WERI-Rb-1 (cell line): ENCODE results near the gene KIAA1586.

Experiments used
- DNase-seq: peaks from one replicate; pipeline ENCODE4 v3.0.0-alpha.2; 2020
- H3K27ac ChIP-seq: fragments of 250-450 bp; sonication (Bioruptor Pico); 2 replicates; pipeline ENCODE4 v1.5.1; 2020; ENCODE audit warnings: mild to moderate bottlenecking, moderate library complexity
- H3K27me3 ChIP-seq: fragments of 250-450 bp; sonication (Bioruptor Pico); 2 replicates; pipeline ENCODE4 v1.5.1; 2021; ENCODE audit warnings: mild to moderate bottlenecking, low read depth, moderate library complexity; ENCODE audit not compliant: insufficient read depth, severe bottlenecking
- H3K36me3 ChIP-seq: fragments of 250-450 bp; sonication (Bioruptor Pico); 2 replicates; pipeline ENCODE4 v1.5.1; 2020; ENCODE audit warnings: mild to moderate bottlenecking, moderate library complexity
- H3K4me3 ChIP-seq: 2 replicates; pipeline ENCODE4 v1.5.1; 2011; ENCODE audit warnings: low read depth, mild to moderate bottlenecking, control low read depth, low read length
- H3K9me3 ChIP-seq: fragments of 250-450 bp; sonication (Bioruptor Pico); 2 replicates; pipeline ENCODE4 v1.5.1; 2021; ENCODE audit warnings: mild to moderate bottlenecking, moderate library complexity; ENCODE audit not compliant: severe bottlenecking
- TF ChIP-seq, protein P1 (sequence below): IDR thresholded peaks from 2 replicates; pipeline ENCODE4 v1.5.1; 2011; ENCODE audit warnings: low read depth, mild to moderate bottlenecking, control low read depth, inconsistent platforms, low read length

Gene KIAA1586

DNA sequence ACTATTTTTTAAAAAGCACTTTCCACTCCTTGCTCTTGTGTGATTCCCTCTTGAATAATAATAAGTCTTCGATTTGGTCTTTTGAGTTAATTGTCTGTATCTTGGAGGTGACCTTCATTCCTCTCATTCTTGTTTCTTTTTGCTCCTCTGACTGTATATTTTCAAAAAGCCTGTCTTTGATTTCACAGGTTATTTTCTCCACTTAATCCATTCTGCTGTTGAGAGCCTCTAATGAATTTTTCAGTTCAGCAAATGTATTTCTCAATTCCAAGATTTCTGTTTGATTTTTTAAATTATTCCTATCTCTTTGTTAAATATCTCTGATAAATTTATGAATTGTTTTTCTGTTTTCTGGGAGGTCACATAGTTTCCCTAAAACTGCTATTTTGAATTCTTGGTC is 21.7 kb upstream of the KIAA1586 start:
- Histone ChIP-seq H3K27me3 (no peaks in the 10 kb centered on the region), H3K27ac (no peak overlapping the region), H3K9me3 (peaks cover 12% of the 10 kb centered on the region), H3K36me3 (no peaks in the 10 kb centered on the region), H3K4me3 (no peak overlapping the region)
- TF ChIP-seq, protein P1, sequence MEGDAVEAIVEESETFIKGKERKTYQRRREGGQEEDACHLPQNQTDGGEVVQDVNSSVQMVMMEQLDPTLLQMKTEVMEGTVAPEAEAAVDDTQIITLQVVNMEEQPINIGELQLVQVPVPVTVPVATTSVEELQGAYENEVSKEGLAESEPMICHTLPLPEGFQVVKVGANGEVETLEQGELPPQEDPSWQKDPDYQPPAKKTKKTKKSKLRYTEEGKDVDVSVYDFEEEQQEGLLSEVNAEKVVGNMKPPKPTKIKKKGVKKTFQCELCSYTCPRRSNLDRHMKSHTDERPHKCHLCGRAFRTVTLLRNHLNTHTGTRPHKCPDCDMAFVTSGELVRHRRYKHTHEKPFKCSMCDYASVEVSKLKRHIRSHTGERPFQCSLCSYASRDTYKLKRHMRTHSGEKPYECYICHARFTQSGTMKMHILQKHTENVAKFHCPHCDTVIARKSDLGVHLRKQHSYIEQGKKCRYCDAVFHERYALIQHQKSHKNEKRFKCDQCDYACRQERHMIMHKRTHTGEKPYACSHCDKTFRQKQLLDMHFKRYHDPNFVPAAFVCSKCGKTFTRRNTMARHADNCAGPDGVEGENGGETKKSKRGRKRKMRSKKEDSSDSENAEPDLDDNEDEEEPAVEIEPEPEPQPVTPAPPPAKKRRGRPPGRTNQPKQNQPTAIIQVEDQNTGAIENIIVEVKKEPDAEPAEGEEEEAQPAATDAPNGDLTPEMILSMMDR = no peak
- no peak for DNase-seq

- TF ChIP-seq, protein P1 = no peak
- Histone ChIP-seq H3K4me3 (no peak overlapping the region), H3K27me3 (no peaks in the 10 kb centered on the region), H3K27ac (no peak overlapping the region), H3K9me3 (peaks cover 12% of the 10 kb centered on the region), H3K36me3 (no peaks in the 10 kb centered on the region)
- no peak for DNase-seq
Observed at GRCh38 chr6:57026001-57026400, 20.5 kb upstream of the KIAA1586 start.

DNA sequence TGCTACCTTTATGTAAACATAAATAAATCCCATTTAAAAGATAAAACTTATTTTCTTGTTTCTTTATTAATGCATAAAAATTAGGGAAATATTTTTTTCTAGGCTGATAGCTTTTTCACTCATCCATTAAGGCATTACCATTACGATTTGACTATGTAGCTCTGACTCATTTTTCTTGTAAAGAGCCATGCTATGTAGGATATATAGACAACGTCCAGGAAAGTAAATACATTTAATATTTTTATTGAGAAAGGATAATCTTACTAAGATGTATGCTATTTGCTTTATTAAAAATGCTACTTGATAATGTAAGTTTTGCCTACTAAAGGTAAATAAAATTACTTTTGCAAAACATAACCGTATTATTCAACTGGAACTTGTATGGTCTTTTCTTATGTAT is 19.2 kb upstream of the KIAA1586 start:
- TF ChIP-seq, protein P1 = no peak
- Histone ChIP-seq H3K27ac (no peak overlapping the region), H3K27me3 (no peaks in the 10 kb centered on the region), H3K4me3 (no peak overlapping the region), H3K9me3 (peaks cover 12% of the 10 kb centered on the region), H3K36me3 (no peaks in the 10 kb centered on the region)
- no peak for DNase-seq

- Histone ChIP-seq H3K4me3 (no peak overlapping the region), H3K27me3 (no peaks in the 10 kb centered on the region), H3K9me3 (peaks cover 9% of the 10 kb centered on the region), H3K27ac (no peak overlapping the region), H3K36me3 (no peaks in the 10 kb centered on the region)
- TF ChIP-seq, protein P1 = no peak
- DNase-seq = no peak
Observed at GRCh38 chr6:57029213-57029612, 17.3 kb upstream of the KIAA1586 start.

- no peak overlapping the region for H3K27ac ChIP-seq
- TF ChIP-seq, protein P1 = no peak
- no peaks in the 10 kb centered on the region for H3K9me3 ChIP-seq
- H3K36me3 ChIP-seq = no peaks in the 10 kb centered on the region
- DNase-seq = no peak
- no peak overlapping the region for H3K4me3 ChIP-seq
- H3K27me3 ChIP-seq = no peaks in the 10 kb centered on the region
Observed at GRCh38 chr6:57033228-57033627, 13.3 kb upstream of the KIAA1586 start.

DNA sequence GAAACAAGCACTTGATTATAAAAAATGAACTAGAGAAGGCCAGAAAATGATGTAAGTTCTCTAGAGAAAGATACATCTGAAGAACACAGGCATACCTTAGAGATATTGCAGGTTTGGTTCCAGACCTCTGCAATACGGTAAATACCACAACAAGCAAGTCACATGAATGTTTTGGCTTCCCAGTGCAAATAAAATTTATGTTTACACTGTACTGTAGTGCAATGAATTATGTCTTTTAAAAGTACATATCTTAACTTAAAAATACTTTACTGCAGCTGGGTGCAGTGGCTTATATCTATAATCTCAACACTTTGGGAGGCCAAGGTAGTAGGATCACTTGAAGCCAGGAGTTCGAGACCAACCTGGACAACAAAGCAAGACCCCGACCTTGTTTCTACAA is 10.9 kb upstream of the KIAA1586 start:
- Histone ChIP-seq H3K27me3 (no peaks in the 10 kb centered on the region), H3K27ac (no peak overlapping the region), H3K4me3 (no peak overlapping the region), H3K36me3 (no peaks in the 10 kb centered on the region), H3K9me3 (no peaks in the 10 kb centered on the region)
- DNase-seq = no peak
- TF ChIP-seq, protein P1 = no peak
